ENCODE results near the gene C4orf50.

C4orf50 gene

DNA sequence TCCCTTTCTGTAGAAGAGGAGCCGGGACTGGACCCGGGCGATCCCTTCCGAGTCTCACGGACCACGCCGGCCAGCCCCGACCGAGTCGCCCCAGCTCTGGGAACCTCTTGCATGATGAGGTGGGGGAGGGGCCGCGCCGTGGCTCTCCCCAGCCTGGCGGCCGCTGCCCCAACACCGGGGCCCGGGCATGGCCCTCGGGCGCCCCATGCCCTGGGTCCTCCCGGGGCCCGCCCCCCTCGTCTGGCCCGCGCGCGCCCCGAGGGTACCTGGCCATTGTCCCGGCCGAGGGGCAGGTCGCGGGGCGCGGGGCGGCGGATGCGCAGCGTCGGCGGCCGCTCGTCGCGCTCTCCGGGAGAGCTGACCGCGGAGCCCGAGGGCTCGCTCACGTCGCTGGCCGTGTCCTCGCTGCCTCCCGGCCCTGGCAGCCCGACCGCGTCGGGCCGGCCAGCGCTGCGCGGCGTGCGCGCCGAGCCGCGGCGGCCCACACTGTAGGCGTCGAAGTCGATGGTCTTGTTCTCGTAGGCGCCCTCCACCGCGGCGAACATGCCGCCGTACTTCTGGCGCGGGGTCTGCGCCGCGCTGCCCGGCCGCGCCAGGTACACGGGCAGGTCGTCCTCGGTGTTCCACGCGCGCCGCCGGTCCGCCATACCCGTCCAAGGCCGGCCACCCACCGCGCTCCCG is 125.8 kb downstream of the C4orf50 start:
- WGBS (ENCODE audit: extremely low coverage, insufficient coverage, low lambda C conversion rate) = no CpG with 5 or more reads among the region's 100 CpGs

DNA sequence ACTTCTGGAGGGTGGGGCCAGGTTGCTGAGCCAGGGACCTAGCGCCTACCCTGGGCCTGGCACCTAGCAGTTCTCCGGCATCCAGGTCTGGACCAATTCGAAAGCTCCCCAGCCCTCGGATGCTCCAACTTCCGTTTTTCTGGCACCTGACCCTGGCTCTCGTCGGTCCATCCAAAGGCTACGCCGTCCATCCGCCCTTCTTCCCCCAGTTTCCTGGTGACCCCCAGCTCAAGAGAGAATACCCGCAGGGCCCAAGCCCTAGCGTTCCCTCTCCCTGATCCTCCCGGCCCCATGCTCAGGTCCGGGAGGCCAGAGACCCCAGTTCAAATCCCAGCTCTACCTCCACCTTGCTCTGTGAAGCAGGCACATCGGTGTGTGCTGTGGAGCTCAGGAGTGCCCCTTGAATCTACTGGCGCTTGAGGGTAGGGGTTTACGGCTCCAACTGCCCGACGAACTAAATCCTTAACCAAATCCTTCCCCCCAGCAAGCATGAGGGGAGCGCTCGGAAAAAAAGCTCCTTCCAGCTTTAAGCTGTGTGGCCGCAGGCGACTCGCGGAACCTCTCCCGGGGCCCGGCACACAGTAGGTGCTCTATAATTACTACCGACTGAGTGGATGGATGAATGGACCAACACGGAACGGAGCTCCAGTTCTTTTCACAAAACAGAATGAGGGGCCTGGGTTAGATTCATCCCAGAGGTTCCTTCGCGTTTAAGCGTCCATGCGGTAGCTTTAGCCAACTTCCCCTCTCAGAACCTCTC is 126.5 kb downstream of the C4orf50 start:
- Histone ChIP-seq H3K4me2 (ENCODE audit: low read length) (no peak overlapping the region), H3K79me1 (ENCODE audit: low read length) (peaks cover 5% of the 10 kb centered on the region), H3K27ac (ENCODE audit: low read depth, low read length) (no peak overlapping the region), H3K4ac (ENCODE audit: low read depth, low read length) (no peak overlapping the region), H3K18ac (ENCODE audit: low read length) (no peak overlapping the region), H3K4me1 (ENCODE audit: control insufficient read depth, low read depth, low read length) (peaks cover 10% of the 10 kb centered on the region), H3K4me3 (ENCODE audit: low read length) (no peak overlapping the region), H2AK5ac (ENCODE audit: low read length) (no peak overlapping the region), H2BK120ac (ENCODE audit: low read depth, low read length) (no peak overlapping the region), H3K27me3 (ENCODE audit: insufficient read depth, low read length, poor library complexity) (peaks cover 15% of the 10 kb centered on the region), H4K8ac (ENCODE audit: low read depth, low read length) (no peak overlapping the region), H2BK5ac (ENCODE audit: low read length) (no peak overlapping the region), H3K56ac (ENCODE audit: low read length) (no peak overlapping the region), H4K5ac (ENCODE audit: low read length) (no peak overlapping the region), H3K79me2 (ENCODE audit: control insufficient read depth, insufficient read depth, low read length) (peaks cover 9% of the 10 kb centered on the region), H3K23ac (ENCODE audit: low read length) (no peak overlapping the region), H3K36me3 (ENCODE audit: control insufficient read depth, insufficient read depth, low read length) (no peaks in the 10 kb centered on the region), H2BK15ac (replicated peaks; ENCODE audit: low read depth) (no peak overlapping the region), H3K9ac (ENCODE audit: low read length) (no peak overlapping the region)
- DNase-seq = no peak
- no CpG with 5 or more reads among the region's 34 CpGs for WGBS (ENCODE audit: extremely low coverage, insufficient coverage, low lambda C conversion rate)

More for the DNA sequence above, 125.8 kb downstream of the C4orf50 start:
- Histone ChIP-seq H4K8ac (ENCODE audit: low read depth, low read length) (no peak overlapping the region), H3K4me3 (ENCODE audit: low read length) (no peak overlapping the region), H2BK120ac (ENCODE audit: low read depth, low read length) (no peak overlapping the region), H3K79me2 (ENCODE audit: control insufficient read depth, insufficient read depth, low read length) (peaks cover 2% of the 10 kb centered on the region), H3K27ac (ENCODE audit: low read depth, low read length) (no peak overlapping the region), H3K9ac (ENCODE audit: low read length) (peak overlapping the region; percentile 51), H4K5ac (ENCODE audit: low read length) (no peak overlapping the region), H3K79me1 (ENCODE audit: low read length) (no peaks in the 10 kb centered on the region), H3K56ac (ENCODE audit: low read length) (peak overlapping the region; percentile 73), H3K23ac (ENCODE audit: low read length) (no peak overlapping the region), H2BK15ac (replicated peaks; ENCODE audit: low read depth) (no peak overlapping the region), H2BK5ac (ENCODE audit: low read length) (no peak overlapping the region), H2AK5ac (ENCODE audit: low read length) (no peak overlapping the region), H3K4me2 (ENCODE audit: low read length) (peak overlapping the region; percentile 67), H3K4me1 (ENCODE audit: control insufficient read depth, low read depth, low read length) (peaks cover 10% of the 10 kb centered on the region), H3K18ac (ENCODE audit: low read length) (no peak overlapping the region), H3K4ac (ENCODE audit: low read depth, low read length) (no peak overlapping the region), H3K36me3 (ENCODE audit: control insufficient read depth, insufficient read depth, low read length) (no peaks in the 10 kb centered on the region), H3K27me3 (ENCODE audit: insufficient read depth, low read length, poor library complexity) (peaks cover 15% of the 10 kb centered on the region)
- DNase-seq = no peak

DNA sequence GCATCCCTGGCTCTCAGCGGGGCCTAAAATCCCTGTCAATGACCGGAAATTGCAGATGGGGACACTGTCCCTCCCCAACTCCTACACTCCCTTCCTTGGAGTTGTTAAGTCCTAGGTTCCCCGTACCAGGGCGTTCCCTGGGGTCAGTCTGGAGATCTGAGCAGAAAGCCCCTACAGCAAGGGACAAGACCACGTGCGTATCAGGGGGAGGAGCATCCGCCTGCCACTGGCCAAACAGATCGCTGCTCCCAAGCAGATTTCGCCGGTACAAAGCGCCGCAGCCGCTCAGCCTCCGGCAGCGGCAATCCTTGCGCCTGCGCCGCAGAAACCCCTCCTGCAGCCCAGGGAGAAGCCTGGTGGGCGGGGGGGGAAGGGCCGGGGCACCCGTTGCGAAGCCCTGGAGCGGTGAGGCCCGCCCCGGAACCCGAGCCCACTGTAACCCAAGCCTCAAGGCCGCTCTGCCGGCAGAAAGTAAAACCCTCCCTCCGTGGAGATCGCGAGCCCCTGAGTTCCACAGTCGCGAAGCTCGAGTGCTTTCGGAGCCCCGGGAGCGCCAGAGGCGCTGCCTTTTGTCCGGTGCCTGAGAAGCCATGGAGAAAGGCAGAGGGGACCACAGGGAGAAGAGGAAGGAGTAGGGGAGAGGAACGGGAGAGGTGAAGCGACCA is 128.0 kb downstream of the C4orf50 start:
- H3K4me2 ChIP-seq (ENCODE audit: low read length) = peak overlapping the region; percentile 60
- no peak overlapping the region for H3K27ac ChIP-seq (ENCODE audit: low read depth, low read length)
- DNase-seq = peak; percentile 97

DNA sequence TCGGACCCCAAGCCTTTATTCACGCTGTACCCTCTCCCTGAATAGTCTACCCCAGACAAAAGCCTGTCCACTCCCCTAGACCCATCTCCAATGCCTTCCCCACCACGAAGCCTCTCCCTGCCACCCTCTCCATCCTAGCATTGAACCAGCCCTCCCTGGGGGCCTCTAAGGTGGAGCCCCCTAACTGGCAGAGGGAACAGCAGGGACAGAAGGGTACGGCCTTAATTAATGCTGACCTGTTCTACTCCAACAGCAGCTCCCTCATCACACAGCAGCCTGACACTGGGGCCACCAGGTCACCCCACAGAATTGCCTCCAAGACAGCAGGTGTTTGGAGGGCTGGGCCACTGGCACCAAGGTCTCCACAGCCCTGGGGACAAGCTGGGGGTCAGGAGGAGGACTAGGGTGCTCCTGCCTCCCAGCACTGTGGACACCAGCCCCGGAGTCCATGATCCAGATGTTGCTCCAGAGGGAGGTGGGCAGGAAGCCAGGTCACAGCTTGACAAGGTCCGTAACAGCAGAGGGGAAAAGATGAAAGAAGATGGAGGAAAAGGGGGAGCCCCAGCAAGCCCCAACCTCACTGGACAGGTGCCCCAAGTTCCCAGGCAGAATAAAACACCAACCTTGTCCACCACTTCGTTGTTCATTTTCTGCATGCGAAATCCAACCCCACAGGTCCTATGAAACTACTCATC is 129.1 kb downstream of the C4orf50 start:
- Histone ChIP-seq H3K27me3 (ENCODE audit: insufficient read depth, low read length, poor library complexity) (peaks cover 15% of the 10 kb centered on the region), H3K4me1 (ENCODE audit: control insufficient read depth, low read depth, low read length) (peaks cover 10% of the 10 kb centered on the region), H3K4me3 (ENCODE audit: low read length) (peak overlapping the region; percentile 32), H3K4me2 (ENCODE audit: low read length) (peak overlapping the region; percentile 79), H2BK120ac (ENCODE audit: low read depth, low read length) (no peak overlapping the region), H3K27ac (ENCODE audit: low read depth, low read length) (no peak overlapping the region), H4K8ac (ENCODE audit: low read depth, low read length) (no peak overlapping the region), H3K79me2 (ENCODE audit: control insufficient read depth, insufficient read depth, low read length) (peaks cover 34% of the 10 kb centered on the region), H3K79me1 (ENCODE audit: low read length) (peaks cover 27% of the 10 kb centered on the region), H3K9ac (ENCODE audit: low read length) (peak overlapping the region; percentile 81), H4K5ac (ENCODE audit: low read length) (no peak overlapping the region), H2AK5ac (ENCODE audit: low read length) (no peak overlapping the region), H2BK15ac (replicated peaks; ENCODE audit: low read depth) (no peak overlapping the region), H3K56ac (ENCODE audit: low read length) (peak overlapping the region; percentile 91), H3K4ac (ENCODE audit: low read depth, low read length) (no peak overlapping the region), H3K23ac (ENCODE audit: low read length) (no peak overlapping the region), H3K36me3 (ENCODE audit: control insufficient read depth, insufficient read depth, low read length) (no peaks in the 10 kb centered on the region), H3K18ac (ENCODE audit: low read length) (no peak overlapping the region), H2BK5ac (ENCODE audit: low read length) (no peak overlapping the region)
- no CpG with 5 or more reads among the region's 8 CpGs for WGBS (ENCODE audit: extremely low coverage, insufficient coverage, low lambda C conversion rate)
- DNase-seq = no peak

More for the DNA sequence above, 128.0 kb downstream of the C4orf50 start:
- H3K27me3 ChIP-seq (ENCODE audit: insufficient read depth, low read length, poor library complexity) = peaks cover 15% of the 10 kb centered on the region
- peak overlapping the region; percentile 49 for H3K9ac ChIP-seq (ENCODE audit: low read length)
- no peak overlapping the region for H2BK15ac ChIP-seq (replicated peaks; ENCODE audit: low read depth)
- no peak overlapping the region for H3K23ac ChIP-seq (ENCODE audit: low read length)
- H2BK5ac ChIP-seq (ENCODE audit: low read length) = no peak overlapping the region
- no peak overlapping the region for H3K4me3 ChIP-seq (ENCODE audit: low read length)
- H4K8ac ChIP-seq (ENCODE audit: low read depth, low read length) = no peak overlapping the region
- H2BK120ac ChIP-seq (ENCODE audit: low read depth, low read length) = no peak overlapping the region
- H3K56ac ChIP-seq (ENCODE audit: low read length) = peak overlapping the region; percentile 25
- no peaks in the 10 kb centered on the region for H3K36me3 ChIP-seq (ENCODE audit: control insufficient read depth, insufficient read depth, low read length)
- H2AK5ac ChIP-seq (ENCODE audit: low read length) = no peak overlapping the region
- peaks cover 10% of the 10 kb centered on the region for H3K4me1 ChIP-seq (ENCODE audit: control insufficient read depth, low read depth, low read length)
- H3K4ac ChIP-seq (ENCODE audit: low read depth, low read length) = no peak overlapping the region
- no CpG with 5 or more reads among the region's 41 CpGs for WGBS (ENCODE audit: extremely low coverage, insufficient coverage, low lambda C conversion rate)
- no peak overlapping the region for H4K5ac ChIP-seq (ENCODE audit: low read length)
- H3K18ac ChIP-seq (ENCODE audit: low read length) = no peak overlapping the region
- H3K79me1 ChIP-seq (ENCODE audit: low read length) = peaks cover 19% of the 10 kb centered on the region
- peaks cover 24% of the 10 kb centered on the region for H3K79me2 ChIP-seq (ENCODE audit: control insufficient read depth, insufficient read depth, low read length)

DNA sequence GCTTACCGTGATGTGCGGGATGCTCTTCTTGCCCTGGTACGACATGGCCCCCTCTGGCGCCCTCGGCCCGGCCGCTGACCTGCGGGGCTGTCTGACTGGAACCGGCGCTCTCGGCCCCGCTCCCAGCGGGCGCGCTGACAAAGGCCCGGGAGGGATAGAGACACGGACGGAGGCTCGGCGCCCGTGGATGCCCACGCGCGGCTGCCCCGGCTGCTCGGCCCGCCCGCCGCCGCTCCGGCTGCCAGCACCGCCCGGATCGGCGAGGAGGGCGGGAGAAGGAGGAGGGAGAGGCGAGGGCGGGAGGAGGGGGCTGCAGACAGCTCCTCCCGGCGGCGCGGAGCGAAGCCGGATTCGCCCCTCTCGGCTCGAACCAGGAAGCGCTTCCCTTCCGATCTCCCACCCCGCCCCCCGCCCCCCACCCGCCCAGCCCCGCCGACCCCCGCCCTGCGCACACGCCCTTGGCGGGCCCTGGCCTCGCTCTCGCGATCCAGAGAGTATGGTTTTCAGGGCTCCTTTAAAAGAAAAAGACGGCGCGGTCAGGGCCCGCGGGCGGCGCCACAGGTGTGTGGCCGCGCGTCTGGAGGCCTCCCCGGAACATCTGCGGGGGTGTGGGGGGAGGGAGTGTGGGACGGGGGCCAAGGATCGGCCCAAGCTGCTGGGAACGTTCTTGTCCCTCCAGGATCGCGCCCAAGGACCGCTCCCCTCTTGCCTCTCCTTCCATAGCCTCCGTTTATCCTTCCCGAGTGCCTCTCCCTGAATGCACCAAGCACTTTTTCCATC is 129.8 kb downstream of the C4orf50 start:
- peak overlapping the region; percentile 91 for H3K56ac ChIP-seq (ENCODE audit: low read length)
- peaks cover 37% of the 10 kb centered on the region for H3K79me2 ChIP-seq (ENCODE audit: control insufficient read depth, insufficient read depth, low read length)
- no peaks in the 10 kb centered on the region for H3K36me3 ChIP-seq (ENCODE audit: control insufficient read depth, insufficient read depth, low read length)
- no peak overlapping the region for H4K5ac ChIP-seq (ENCODE audit: low read length)
- no peak overlapping the region for H4K8ac ChIP-seq (ENCODE audit: low read depth, low read length)
- H2BK5ac ChIP-seq (ENCODE audit: low read length) = peak overlapping the region; percentile 49
- peak overlapping the region; percentile 72 for H3K18ac ChIP-seq (ENCODE audit: low read length)
- H3K23ac ChIP-seq (ENCODE audit: low read length) = peak overlapping the region; percentile 60
- H3K4me3 ChIP-seq (ENCODE audit: low read length) = peak overlapping the region; percentile 56
- no peak overlapping the region for H2BK15ac ChIP-seq (replicated peaks; ENCODE audit: low read depth)
- peaks cover 29% of the 10 kb centered on the region for H3K79me1 ChIP-seq (ENCODE audit: low read length)
- no peak overlapping the region for H2AK5ac ChIP-seq (ENCODE audit: low read length)
- peaks cover 9% of the 10 kb centered on the region for H3K4me1 ChIP-seq (ENCODE audit: control insufficient read depth, low read depth, low read length)
- H3K9ac ChIP-seq (ENCODE audit: low read length) = peak overlapping the region; percentile 82
- peak overlapping the region; percentile 79 for H3K4me2 ChIP-seq (ENCODE audit: low read length)
- WGBS (ENCODE audit: extremely low coverage, insufficient coverage, low lambda C conversion rate) = no CpG with 5 or more reads among the region's 81 CpGs
- peak overlapping the region; percentile 42 for H3K27ac ChIP-seq (ENCODE audit: low read depth, low read length)
- peaks cover 15% of the 10 kb centered on the region for H3K27me3 ChIP-seq (ENCODE audit: insufficient read depth, low read length, poor library complexity)
- H2BK120ac ChIP-seq (ENCODE audit: low read depth, low read length) = no peak overlapping the region
- peak; percentile 89 for DNase-seq
- H3K4ac ChIP-seq (ENCODE audit: low read depth, low read length) = peak overlapping the region; percentile 83

Data from mesendoderm (in vitro differentiated cells).